ENCODE results near the gene ORAI2.

DNA sequence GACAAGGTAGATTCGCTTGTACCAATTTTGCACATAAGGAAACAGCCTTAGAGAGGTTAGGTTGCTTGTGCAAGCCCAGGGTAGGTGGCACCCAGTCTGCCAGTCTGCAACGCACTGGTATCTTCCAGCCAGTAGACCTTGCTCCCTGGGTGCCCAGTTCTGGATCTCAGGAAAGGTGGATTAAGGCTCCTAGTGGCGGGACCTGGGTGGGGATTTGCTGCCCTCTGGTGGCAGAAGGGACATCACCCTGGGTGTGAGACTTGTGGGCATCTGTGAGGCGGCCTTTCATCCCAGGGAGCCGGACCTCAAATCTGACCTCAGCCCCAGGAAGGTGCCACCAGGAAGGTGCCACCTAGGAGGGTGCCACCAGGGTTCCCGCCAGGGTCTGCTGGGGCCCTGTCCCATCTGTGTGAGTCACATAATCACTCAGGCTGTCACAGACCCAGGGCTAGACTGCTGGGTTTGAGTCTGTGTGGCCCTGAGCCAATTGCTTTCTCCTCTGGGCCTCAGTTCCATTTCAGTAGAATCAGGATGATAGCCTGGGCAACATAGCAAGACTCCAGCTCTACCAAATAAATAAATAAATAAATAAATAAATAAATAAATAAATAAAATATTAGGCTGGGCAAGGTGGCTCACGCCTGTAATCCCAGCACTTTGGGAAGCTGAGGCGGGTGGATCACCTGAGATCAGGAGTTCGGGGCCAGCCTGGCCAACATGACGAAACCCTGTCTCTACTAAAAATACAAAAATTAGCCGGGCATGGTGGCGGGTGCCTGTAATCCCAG lies 42.5 kb upstream of the ORAI2 start:
- TF ChIP-seq, protein P1, sequence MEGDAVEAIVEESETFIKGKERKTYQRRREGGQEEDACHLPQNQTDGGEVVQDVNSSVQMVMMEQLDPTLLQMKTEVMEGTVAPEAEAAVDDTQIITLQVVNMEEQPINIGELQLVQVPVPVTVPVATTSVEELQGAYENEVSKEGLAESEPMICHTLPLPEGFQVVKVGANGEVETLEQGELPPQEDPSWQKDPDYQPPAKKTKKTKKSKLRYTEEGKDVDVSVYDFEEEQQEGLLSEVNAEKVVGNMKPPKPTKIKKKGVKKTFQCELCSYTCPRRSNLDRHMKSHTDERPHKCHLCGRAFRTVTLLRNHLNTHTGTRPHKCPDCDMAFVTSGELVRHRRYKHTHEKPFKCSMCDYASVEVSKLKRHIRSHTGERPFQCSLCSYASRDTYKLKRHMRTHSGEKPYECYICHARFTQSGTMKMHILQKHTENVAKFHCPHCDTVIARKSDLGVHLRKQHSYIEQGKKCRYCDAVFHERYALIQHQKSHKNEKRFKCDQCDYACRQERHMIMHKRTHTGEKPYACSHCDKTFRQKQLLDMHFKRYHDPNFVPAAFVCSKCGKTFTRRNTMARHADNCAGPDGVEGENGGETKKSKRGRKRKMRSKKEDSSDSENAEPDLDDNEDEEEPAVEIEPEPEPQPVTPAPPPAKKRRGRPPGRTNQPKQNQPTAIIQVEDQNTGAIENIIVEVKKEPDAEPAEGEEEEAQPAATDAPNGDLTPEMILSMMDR (IDR thresholded peaks at IDR 0.05; ENCODE audit: low read length), result peak; percentile 100
- TF ChIP-seq EZH2 (IDR thresholded peaks at IDR 0.05; ENCODE audit: borderline replicate concordance, low read length), result no peak

All from OCI-LY1 (cell line).